MM.1S (cell line): ENCODE data around the gene PIAS3.

Experiments used
- DNase-seq: peaks from one replicate; pipeline ENCODE4 v3.0.0-alpha.2; 2015
- H2AFZ ChIP-seq: fragments of 300-600 bp; sonication (generic); 2 replicates; pipeline ENCODE4 v1.6.0; 2016; ENCODE audit warnings: antibody characterized with exemption, low read length
- H3F3A ChIP-seq: fragments of 300-600 bp; sonication (generic); 2 replicates; pipeline ENCODE4 v1.6.1; 2016; ENCODE audit warnings: mild to moderate bottlenecking, antibody characterized with exemption, low read length, moderate library complexity, mixed read lengths; ENCODE audit not compliant: insufficient read depth
- H3K27ac ChIP-seq: fragments of 300-600 bp; sonication (generic); 2 replicates; pipeline ENCODE4 v1.5.1; 2016; ENCODE audit warnings: mild to moderate bottlenecking, low read length
- H3K27me3 ChIP-seq: fragments of 300-600 bp; sonication (generic); replicated peaks from 2 replicates; pipeline ENCODE4 v1.6.0; 2016; ENCODE audit warnings: low read length; ENCODE audit not compliant: insufficient read depth
- H3K36me3 ChIP-seq: fragments of 300-600 bp; sonication (generic); replicated peaks from 2 replicates; pipeline ENCODE4 v1.6.1; 2016; ENCODE audit warnings: mild to moderate bottlenecking, low read length, mixed read lengths; ENCODE audit not compliant: insufficient read depth
- H3K4me1 ChIP-seq: fragments of 300-600 bp; sonication (generic); 2 replicates; pipeline ENCODE4 v1.6.1; 2016; ENCODE audit warnings: low read length, mixed read lengths
- H3K4me2 ChIP-seq: fragments of 300-600 bp; sonication (generic); 2 replicates; pipeline ENCODE4 v1.6.0; 2016; ENCODE audit warnings: low read depth, low read length
- H3K4me3 ChIP-seq: fragments of 300-600 bp; sonication (generic); 2 replicates; pipeline ENCODE4 v1.5.1; 2016; ENCODE audit warnings: low read length, mixed read lengths
- H3K79me2 ChIP-seq: fragments of 300-600 bp; sonication (generic); 2 replicates; pipeline ENCODE4 v1.6.1; 2016; ENCODE audit warnings: mixed run types, low read length, mixed read lengths
- H3K9ac ChIP-seq: fragments of 300-600 bp; sonication (generic); 2 replicates; pipeline ENCODE4 v1.6.1; 2016; ENCODE audit warnings: low read length, mixed read lengths
- H3K9me2 ChIP-seq: fragments of 300-600 bp; sonication (generic); replicated peaks from 2 replicates; pipeline ENCODE4 v1.6.1; 2016; ENCODE audit warnings: mild to moderate bottlenecking, low read length, mixed read lengths; ENCODE audit not compliant: insufficient read depth
- H3K9me3 ChIP-seq: fragments of 300-600 bp; sonication (generic); replicated peaks from 2 replicates; pipeline ENCODE4 v1.6.1; 2016; ENCODE audit warnings: mild to moderate bottlenecking, low read length, mixed read lengths; ENCODE audit not compliant: insufficient read depth
- H4K20me1 ChIP-seq: fragments of 300-600 bp; sonication (generic); 2 replicates; pipeline ENCODE4 v1.6.1; 2016; ENCODE audit warnings: mild to moderate bottlenecking, low read length, moderate library complexity, mixed read lengths; ENCODE audit not compliant: insufficient read depth
- CTCF ChIP-seq: fragments of 300-600 bp; sonication (generic); IDR thresholded peaks from 2 replicates; pipeline ENCODE4 v1.5.1; 2016; ENCODE audit warnings: antibody characterized with exemption, low read length, mixed read lengths
- EZH2 ChIP-seq: fragments of 300-600 bp; sonication (generic); optimal IDR thresholded peaks from 2 replicates; pipeline ENCODE3; 2017; ENCODE audit warnings: low read depth, mild to moderate bottlenecking, antibody characterized with exemption, low read length, mixed read lengths
- EZH2phosphoT487 ChIP-seq: fragments of 300-600 bp; sonication (generic); IDR thresholded peaks from 2 replicates; pipeline ENCODE4 v1.6.1; 2018; ENCODE audit warnings: antibody characterized with exemption, low read length

Gene PIAS3

GRCh38 chr1:145804235-145805045, 54.4 kb downstream of the PIAS3 start:
- DNase-seq = no peak
- Histone ChIP-seq H3K27ac (no peak overlapping the region), H3F3A (no peaks in the 10 kb centered on the region), H3K9me3 (no peaks in the 10 kb centered on the region), H3K9me2 (no peaks in the 10 kb centered on the region), H3K4me1 (no peaks in the 10 kb centered on the region), H4K20me1 (no peaks in the 10 kb centered on the region), H3K9ac (no peak overlapping the region), H3K79me2 (peaks cover 96% of the 10 kb centered on the region), H3K27me3 (no peaks in the 10 kb centered on the region), H3K36me3 (no peaks in the 10 kb centered on the region), H2AFZ (no peak overlapping the region), H3K4me3 (no peak overlapping the region), H3K4me2 (no peak overlapping the region)
- TF ChIP-seq EZH2 = no peak
- no peak for TF ChIP-seq EZH2phosphoT487
- no peak for TF ChIP-seq CTCF

GRCh38 chr1:145799806-145800205, 59.1 kb downstream of the PIAS3 start:
- Histone ChIP-seq H3K4me1 (no peaks in the 10 kb centered on the region), H3K27me3 (no peaks in the 10 kb centered on the region), H3F3A (no peaks in the 10 kb centered on the region), H3K4me2 (no peak overlapping the region), H3K79me2 (peaks cover 91% of the 10 kb centered on the region), H3K4me3 (no peak overlapping the region), H3K9me2 (no peaks in the 10 kb centered on the region), H2AFZ (no peak overlapping the region), H3K9me3 (no peaks in the 10 kb centered on the region; the same call in 1 of the 2 replicates), H3K27ac (no peak overlapping the region), H3K36me3 (no peaks in the 10 kb centered on the region), H4K20me1 (no peaks in the 10 kb centered on the region), H3K9ac (no peak overlapping the region)
- no peak for DNase-seq
- TF ChIP-seq CTCF (no peak), EZH2phosphoT487 (no peak)
